K562 (cell line): ENCODE results near the gene SLC24A4. TPM values are rescaled to one million over a fixed set of nuclear protein-coding genes. Genes with fewer than 3 reads are reported as not detected.

Source experiments
- ATAC-seq: fragments of 200-7000 bp; cut with Tn5 transposase; 3 replicates; pipeline ENCODE4 v1.9.1; 2020; ENCODE audit warnings: moderate library complexity
- BruUV-seq: library from RNA; stranded (reverse); fragments of 400-500 nt; replicated peaks from 2 replicates; lab custom pipeline; 2021; lab: Mats Ljungman, UMichigan
- CTCF ChIA-PET: fragments of 300-600 bp; formaldehyde crosslinking; extraction: SDS; loops from one replicate; lab custom pipeline; 2021; ENCODE audit warnings: low intra/inter-chr PET ratio; lab: Yijun Ruan, JAX
- POLR2A ChIA-PET: fragments of 300-600, 350-650 bp; sonication (Branson Sonifier 250); formaldehyde crosslinking; extraction: SDS; loops from one replicate; lab custom pipeline; 2021; ENCODE audit warnings: antibody characterized with exemption, inconsistent platforms; lab: Yijun Ruan, JAX
- DNase-seq, 4 experiments: peaks; one replicate each; pipeline versions ENCODE4 v3.0.0 to v3.0.0-alpha.2; 2011 to 2018; ENCODE audit warnings: low spot score in 3 of 4, mixed read lengths in 3 of 4; ENCODE audit errors: extremely low read depth in 1 of 4
- FAIRE-seq: peaks from 2 replicates; lab custom pipeline; 2011; peaks lifted over from hg19 to GRCh38; lab: Jason Lieb, UNC
- H2AFZ ChIP-seq: 2 replicates; pipeline ENCODE4 v1.6.0; 2011; ENCODE audit warnings: low read depth, low read length, control low read depth, inconsistent platforms
- H3K27ac ChIP-seq: fragments of 200-600 bp; 3 replicates; pipeline ENCODE4 v1.8.0; 2011; ENCODE audit warnings: low read depth, mild to moderate bottlenecking, control low read depth, inconsistent platforms, low read length, moderate library complexity, mixed read lengths; ENCODE audit errors: extremely low read depth
- H3K27me3 ChIP-seq, 2 experiments: fragments of 300-600 bp in 1 of 2; 2 replicates in 1 of 2; 3 replicates in 1 of 2; pipeline versions ENCODE4 v1.6.0 to v1.8.0; 2011; ENCODE audit warnings: inconsistent platforms in 2 of 2, low read length in 2 of 2, mild to moderate bottlenecking in 1 of 2, mixed read lengths in 1 of 2, moderate library complexity in 1 of 2; ENCODE audit not compliant: control insufficient read depth in 2 of 2, insufficient read depth in 2 of 2
- H3K36me3 ChIP-seq: fragments of 300-600 bp; 3 replicates; pipeline ENCODE4 v1.8.0; 2011; ENCODE audit warnings: mild to moderate bottlenecking, low read length, inconsistent platforms; ENCODE audit not compliant: control insufficient read depth, insufficient read depth
- H3K4me1 ChIP-seq, 2 experiments: fragments of 200-600 bp in 1 of 2; replicated peaks in 1 of 2; 2 replicates in 1 of 2; 3 replicates in 1 of 2; pipeline versions ENCODE4 v1.5.1 to v1.8.0; 2011; ENCODE audit warnings: inconsistent platforms in 2 of 2, low read length in 2 of 2, mild to moderate bottlenecking in 1 of 2, mixed read lengths in 1 of 2, moderate library complexity in 1 of 2; ENCODE audit not compliant: control insufficient read depth in 2 of 2, insufficient read depth in 2 of 2
- H3K4me2 ChIP-seq: 2 replicates; pipeline ENCODE4 v1.6.1; 2011; ENCODE audit warnings: low read length, control low read depth, inconsistent platforms, mixed read lengths; ENCODE audit not compliant: insufficient read depth
- H3K4me3 ChIP-seq: fragments of 200-600 bp; sonication (generic), shearing (Covaris generic); 2 replicates; pipeline ENCODE4 v1.5.1; 2016; ENCODE audit warnings: control low read depth, inconsistent platforms
- H3K79me2 ChIP-seq: fragments of 200-600 bp; 3 replicates; pipeline ENCODE4 v1.8.0; 2011; ENCODE audit warnings: low read length, inconsistent platforms; ENCODE audit not compliant: control insufficient read depth, insufficient read depth
- H3K9ac ChIP-seq, 2 experiments: 2 replicates each; pipeline versions ENCODE4 v1.6.0 to v1.6.1; 2011; ENCODE audit warnings: low read depth in 2 of 2, low read length in 2 of 2, control low read depth in 1 of 2, inconsistent platforms in 1 of 2, mild to moderate bottlenecking in 1 of 2, mixed read lengths in 1 of 2; ENCODE audit not compliant: insufficient read depth in 1 of 2
- H3K9me1 ChIP-seq: one replicate; pipeline ENCODE4 v1.6.0; 2011; ENCODE audit warnings: inconsistent platforms, mild to moderate bottlenecking, low read length, moderate library complexity; ENCODE audit not compliant: control insufficient read depth, insufficient read depth
- H3K9me3 ChIP-seq: replicated peaks from 2 replicates; pipeline ENCODE4 v1.5.1; 2011; ENCODE audit warnings: low read depth, low read length, inconsistent platforms; ENCODE audit not compliant: control insufficient read depth, insufficient read depth
- H4K20me1 ChIP-seq: replicated peaks from 2 replicates; pipeline ENCODE4 v1.6.1; 2011; ENCODE audit warnings: low read length, inconsistent platforms, mixed read lengths; ENCODE audit not compliant: control insufficient read depth, insufficient read depth
- BDP1 ChIP-seq: IDR thresholded peaks from 3 replicates; pipeline ENCODE4 v1.6.1; 2011; ENCODE audit not compliant: insufficient read length, insufficient read depth
- CSDE1 ChIP-seq, 2 experiments: fragments of 450-650 bp; IDR thresholded peaks; 2 replicates each; pipeline ENCODE4 v1.6.1; 2016; ENCODE audit warnings: mild to moderate bottlenecking in 1 of 2
- DACH1 ChIP-seq: fragments of 450-650 bp; IDR thresholded peaks from 2 replicates; pipeline ENCODE4 v1.6.1; 2018; ENCODE audit not compliant: partially characterized antibody
- EWSR1 ChIP-seq: fragments of 450-650 bp; IDR thresholded peaks from 2 replicates; pipeline ENCODE4 v1.6.1; 2018; ENCODE audit warnings: borderline replicate concordance, mild to moderate bottlenecking, low read depth, moderate library complexity; ENCODE audit not compliant: partially characterized antibody
- HNRNPL ChIP-seq: fragments of 200-400 bp; formaldehyde crosslinking; IDR thresholded peaks from 2 replicates; pipeline ENCODE4 v1.6.1; 2017; ENCODE audit warnings: low read depth, mild to moderate bottlenecking, low read length
- MECOM ChIP-seq: fragments of 250-450 bp; sonication (Bioruptor Pico); IDR thresholded peaks from 2 replicates; pipeline ENCODE4 v1.8.0; 2022; ENCODE audit warnings: inconsistent platforms
- ZNF197 ChIP-seq: fragments of 200-800 bp; sonication (Bioruptor generic); IDR thresholded peaks from 2 replicates; pipeline ENCODE4 v1.6.1; 2016; ENCODE audit warnings: low read depth, missing genetic modification characterization, missing compliant biosample characterization
- WGBS: fragments of 100-300 bp; shearing (Covaris generic); methylation state at CpG from one replicate; pipeline ENCODE4 v1.1.6; 2016; ENCODE audit warnings: low coverage, mixed read lengths; ENCODE audit not compliant: insufficient coverage; ENCODE audit errors: missing lambda C conversion rate; 5-methylcytosine and 5-hydroxymethylcytosine counted together
- in situ Hi-C: fragments of 300-500 bp; cut with MboI; formaldehyde crosslinking; loops from 4 replicates; pipeline ENCODE4 v1.15.0; 2018; ENCODE audit warnings: inconsistent platforms, mixed read lengths
- intact Hi-C: fragments of 100-400 bp; cut with micrococcal nuclease; formaldehyde crosslinking; loops from 2 replicates; pipeline ENCODE4 v1.14.2; 2022
- polyA plus RNA-seq, 8 experiments: library from polyadenylated mRNA; depleted of rRNA in 4 of 8; stranded (reverse) in 5 of 8; unstranded in 3 of 8; fragments of >200 nt; fragmentation: Nextera tagmentation in 2 of 8; fragmentation: Illumina TruSeq in 1 of 8; extraction: Ambion mirVana in 2 of 8; extraction: Trizol in 1 of 8; gene quantifications; 2 replicates each; pipeline versions ENCODE4 v1.2.1 to v1.2.3, GENCODE V29; 2011 to 2014; ENCODE audit warnings: inconsistent platforms in 1 of 8, missing spikeins in 1 of 8
- total RNA-seq, 7 experiments: library from RNA; depleted of rRNA in 6 of 7; stranded (reverse); fragments of >200 nt in 6 of 7; fragmentation: Illumina TruSeq in 2 of 7; extraction: Trizol in 2 of 7; gene quantifications; 2 replicates each; pipeline versions ENCODE4 v1.2.1 to v1.2.3, GENCODE V29; 2011 to 2021; ENCODE audit warnings: low replicate concordance in 1 of 7
- TF ChIP-seq, protein P1 (sequence below): fragments of 450-650 bp; IDR thresholded peaks from 2 replicates; pipeline ENCODE4 v1.6.1; 2014; ENCODE audit warnings: low read depth, mild to moderate bottlenecking, moderate library complexity, borderline replicate concordance
- TF ChIP-seq, protein P2 (sequence below): fragments of 450-650 bp; conservative IDR thresholded peaks from 2 replicates; pipeline ENCODE4 v1.6.1; 2016; ENCODE audit warnings: missing genetic modification characterization, low read depth, mild to moderate bottlenecking, control low read depth, missing compliant biosample characterization
- TF ChIP-seq, protein P3 (sequence below): fragments of 250-450 bp; sonication (Bioruptor Pico); IDR thresholded peaks from 2 replicates; pipeline ENCODE4 v1.8.0; 2021; ENCODE audit warnings: moderate library complexity, mild to moderate bottlenecking, inconsistent platforms

The SLC24A4 gene
- total and polyA plus RNA-seq, 9 of the 15 experiments (the other 6 are each of a cell fraction or from before 2014, with no cell fraction given) = not detected

DNA sequence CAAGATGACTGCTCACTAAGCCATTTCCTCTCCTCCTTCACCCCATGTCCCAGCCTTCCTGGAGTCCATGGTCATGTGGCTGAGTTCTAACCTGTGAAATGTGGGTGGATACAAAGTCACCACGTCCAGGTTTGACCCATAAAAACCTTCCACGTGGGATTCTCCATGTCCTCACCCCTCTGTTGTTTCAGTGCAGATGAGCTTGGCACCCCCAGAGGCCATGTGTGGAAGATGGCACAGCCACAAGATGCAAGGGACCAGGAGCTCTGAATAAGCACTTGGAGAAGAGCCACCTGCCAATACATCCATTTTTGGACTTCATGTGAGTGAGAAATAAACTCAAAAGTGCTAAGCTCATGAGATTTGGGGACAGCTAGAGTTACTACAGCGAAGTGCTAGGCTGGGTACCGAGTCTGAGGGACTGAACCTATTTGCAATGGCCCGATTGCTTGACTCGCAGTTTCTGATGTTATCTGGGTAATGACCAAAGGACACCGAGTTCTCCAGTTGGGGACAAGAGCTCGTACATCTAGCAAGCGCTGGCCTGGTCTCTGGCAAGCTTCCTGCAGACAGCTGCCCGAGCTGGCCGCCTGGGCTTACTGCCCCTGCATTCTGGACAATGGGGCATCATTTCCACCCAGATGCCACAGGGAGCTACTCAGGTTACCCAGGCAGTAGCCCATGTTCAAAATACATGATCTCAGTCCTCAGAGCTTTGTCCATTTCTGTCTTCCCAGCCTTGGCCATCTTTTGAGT lies 7.7 kb upstream of the SLC24A4 start:
- 0% methylated on average over 11 of the region's 11 CpGs for WGBS
- no peak overlapping the region for H3K4me2 ChIP-seq
- in situ Hi-C loops = no loop called here
- no TSS peak for BruUV-seq
- TF ChIP-seq DACH1 (no peak), EWSR1 (no peak), MECOM (CRISPR knock-in tag) (no peak)
- TF ChIP-seq, all 486 proteins: peak for 0
- H3K27me3 ChIP-seq = peaks cover 0 to 8% of the 10 kb centered on the region in 2 experiments; a peak in 1 of 5 replicates
- H3K4me1 ChIP-seq = no peaks in the 10 kb centered on the region
- POLR2A ChIA-PET = interaction anchor here (0.7 kb wide), 1 partner anchor 12 kb away, joined by 3 read pairs; no protein-coding TSS in a partner anchor
- H3K79me2 ChIP-seq = no peaks in the 10 kb centered on the region
- no peaks in the 10 kb centered on the region for H4K20me1 ChIP-seq
- ATAC-seq = no peak
- H2AFZ ChIP-seq = no peak overlapping the region
- no peak overlapping the region for H3K9ac ChIP-seq
- H3K9me3 ChIP-seq = no peaks in the 10 kb centered on the region
- H3K36me3 ChIP-seq = no peaks in the 10 kb centered on the region
- CTCF ChIA-PET = no interaction called here
- no peak overlapping the region for H3K27ac ChIP-seq
- no peak overlapping the region for H3K4me3 ChIP-seq
- no peak for FAIRE-seq
- intact Hi-C loops = no loop called here
- no peaks in the 10 kb centered on the region for H3K9me1 ChIP-seq
- DNase-seq = no peak

DNA sequence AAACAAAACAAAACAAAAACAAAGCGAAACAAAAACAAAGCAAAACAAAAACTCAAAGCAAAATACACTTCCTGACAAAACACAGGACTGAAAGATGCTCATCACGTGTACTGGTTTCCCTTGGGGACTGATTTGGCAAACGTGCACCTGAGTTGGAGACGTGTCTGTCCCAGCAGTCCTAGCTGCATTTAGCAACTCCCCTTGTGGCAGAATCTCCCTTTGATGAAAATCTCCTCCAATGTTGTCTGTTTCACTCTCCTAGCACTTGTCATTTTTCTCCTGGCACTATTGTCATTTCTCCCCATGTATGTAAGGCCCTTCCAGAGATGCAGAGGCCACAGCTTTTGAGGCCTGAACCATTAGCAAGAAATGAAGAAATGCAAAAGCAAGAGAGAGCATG lies 6.8 kb upstream of the SLC24A4 start:
- no TSS peak for BruUV-seq
- POLR2A ChIA-PET = interaction anchor here (0.7 kb wide), 1 partner anchor 11 kb away, joined by 3 read pairs; no protein-coding TSS in a partner anchor
- H2AFZ ChIP-seq = no peak overlapping the region
- ATAC-seq (no peak), FAIRE-seq (no peak), DNase-seq (no peak)
- no peaks in the 10 kb centered on the region for H3K36me3 ChIP-seq
- no peaks in the 10 kb centered on the region for H3K4me1 ChIP-seq
- no peak overlapping the region for H3K4me3 ChIP-seq
- no peaks in the 10 kb centered on the region; the same call in 1 of the 2 replicates for H4K20me1 ChIP-seq
- no peak overlapping the region for H3K4me2 ChIP-seq
- peaks cover 0 to 8% of the 10 kb centered on the region in 2 experiments; a peak in 1 of 5 replicates for H3K27me3 ChIP-seq
- in situ Hi-C loops = no loop called here
- H3K9me1 ChIP-seq = no peaks in the 10 kb centered on the region
- no peaks in the 10 kb centered on the region for H3K79me2 ChIP-seq
- no CpG with 5 or more reads among the region's 4 CpGs for WGBS
- H3K9me3 ChIP-seq = no peaks in the 10 kb centered on the region
- no peak overlapping the region for H3K9ac ChIP-seq
- no peak overlapping the region for H3K27ac ChIP-seq
- CTCF ChIA-PET = no interaction called here
- intact Hi-C loops = no loop called here
- no peak for TF ChIP-seq ZNF197
- TF ChIP-seq HNRNPL = no peak
- TF ChIP-seq BDP1 = no peak
- no peak for TF ChIP-seq CSDE1 (IDR thresholded peaks at IDR 0.05)
- TF ChIP-seq, protein P1, sequence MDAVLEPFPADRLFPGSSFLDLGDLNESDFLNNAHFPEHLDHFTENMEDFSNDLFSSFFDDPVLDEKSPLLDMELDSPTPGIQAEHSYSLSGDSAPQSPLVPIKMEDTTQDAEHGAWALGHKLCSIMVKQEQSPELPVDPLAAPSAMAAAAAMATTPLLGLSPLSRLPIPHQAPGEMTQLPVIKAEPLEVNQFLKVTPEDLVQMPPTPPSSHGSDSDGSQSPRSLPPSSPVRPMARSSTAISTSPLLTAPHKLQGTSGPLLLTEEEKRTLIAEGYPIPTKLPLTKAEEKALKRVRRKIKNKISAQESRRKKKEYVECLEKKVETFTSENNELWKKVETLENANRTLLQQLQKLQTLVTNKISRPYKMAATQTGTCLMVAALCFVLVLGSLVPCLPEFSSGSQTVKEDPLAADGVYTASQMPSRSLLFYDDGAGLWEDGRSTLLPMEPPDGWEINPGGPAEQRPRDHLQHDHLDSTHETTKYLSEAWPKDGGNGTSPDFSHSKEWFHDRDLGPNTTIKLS = no peak
- TF ChIP-seq, protein P2, sequence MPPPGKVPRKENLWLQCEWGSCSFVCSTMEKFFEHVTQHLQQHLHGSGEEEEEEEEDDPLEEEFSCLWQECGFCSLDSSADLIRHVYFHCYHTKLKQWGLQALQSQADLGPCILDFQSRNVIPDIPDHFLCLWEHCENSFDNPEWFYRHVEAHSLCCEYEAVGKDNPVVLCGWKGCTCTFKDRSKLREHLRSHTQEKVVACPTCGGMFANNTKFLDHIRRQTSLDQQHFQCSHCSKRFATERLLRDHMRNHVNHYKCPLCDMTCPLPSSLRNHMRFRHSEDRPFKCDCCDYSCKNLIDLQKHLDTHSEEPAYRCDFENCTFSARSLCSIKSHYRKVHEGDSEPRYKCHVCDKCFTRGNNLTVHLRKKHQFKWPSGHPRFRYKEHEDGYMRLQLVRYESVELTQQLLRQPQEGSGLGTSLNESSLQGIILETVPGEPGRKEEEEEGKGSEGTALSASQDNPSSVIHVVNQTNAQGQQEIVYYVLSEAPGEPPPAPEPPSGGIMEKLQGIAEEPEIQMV (tag) = no peak
- TF ChIP-seq, protein P3, sequence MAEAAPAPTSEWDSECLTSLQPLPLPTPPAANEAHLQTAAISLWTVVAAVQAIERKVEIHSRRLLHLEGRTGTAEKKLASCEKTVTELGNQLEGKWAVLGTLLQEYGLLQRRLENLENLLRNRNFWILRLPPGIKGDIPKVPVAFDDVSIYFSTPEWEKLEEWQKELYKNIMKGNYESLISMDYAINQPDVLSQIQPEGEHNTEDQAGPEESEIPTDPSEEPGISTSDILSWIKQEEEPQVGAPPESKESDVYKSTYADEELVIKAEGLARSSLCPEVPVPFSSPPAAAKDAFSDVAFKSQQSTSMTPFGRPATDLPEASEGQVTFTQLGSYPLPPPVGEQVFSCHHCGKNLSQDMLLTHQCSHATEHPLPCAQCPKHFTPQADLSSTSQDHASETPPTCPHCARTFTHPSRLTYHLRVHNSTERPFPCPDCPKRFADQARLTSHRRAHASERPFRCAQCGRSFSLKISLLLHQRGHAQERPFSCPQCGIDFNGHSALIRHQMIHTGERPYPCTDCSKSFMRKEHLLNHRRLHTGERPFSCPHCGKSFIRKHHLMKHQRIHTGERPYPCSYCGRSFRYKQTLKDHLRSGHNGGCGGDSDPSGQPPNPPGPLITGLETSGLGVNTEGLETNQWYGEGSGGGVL (CRISPR knock-in tag) = no peak
